Sciatic nerve (tissue), 2 donors: ENCODE results near the gene MPDZ. TPM values are rescaled to one million over a fixed set of nuclear protein-coding genes. Genes with fewer than 3 reads are reported as not detected.
"Not testable (repeated sequence)": the region's sequence is repeated elsewhere in the genome, so short reads cannot be mapped to it uniquely, and the experiment has no call there.

Source experiments
- ATAC-seq: fragments of 200-7000 bp; cut with Tn5 transposase; one replicate; pipeline ENCODE4 v1.9.1; 2020; ENCODE audit warnings: mild to moderate bottlenecking, moderate library complexity
- DNase-seq: peaks from one replicate; pipeline ENCODE4 v3.0.0-alpha.2; 2020; ENCODE audit warnings: low spot score
- intact Hi-C: fragments of 100-400 bp; cut with DNase I; formaldehyde crosslinking; loops from one replicate; pipeline ENCODE4 v1.14.2; 2022
- total RNA-seq: library from RNA; stranded (reverse); fragmentation: NEBNext Ultra II Directional; extraction: Animal tissue kit (Norgen Biotek cat#: 25700); gene quantifications from one replicate; pipeline ENCODE4 v1.2.1, GENCODE V29; 2021
- donor health status: DM: no; HTN: no; CAD: no.
- donor health status: DM: no; HTN: no; CAD: no.

Gene MPDZ
- total RNA-seq, 1 donor from 2014 or later, result 112 TPM

DNA sequence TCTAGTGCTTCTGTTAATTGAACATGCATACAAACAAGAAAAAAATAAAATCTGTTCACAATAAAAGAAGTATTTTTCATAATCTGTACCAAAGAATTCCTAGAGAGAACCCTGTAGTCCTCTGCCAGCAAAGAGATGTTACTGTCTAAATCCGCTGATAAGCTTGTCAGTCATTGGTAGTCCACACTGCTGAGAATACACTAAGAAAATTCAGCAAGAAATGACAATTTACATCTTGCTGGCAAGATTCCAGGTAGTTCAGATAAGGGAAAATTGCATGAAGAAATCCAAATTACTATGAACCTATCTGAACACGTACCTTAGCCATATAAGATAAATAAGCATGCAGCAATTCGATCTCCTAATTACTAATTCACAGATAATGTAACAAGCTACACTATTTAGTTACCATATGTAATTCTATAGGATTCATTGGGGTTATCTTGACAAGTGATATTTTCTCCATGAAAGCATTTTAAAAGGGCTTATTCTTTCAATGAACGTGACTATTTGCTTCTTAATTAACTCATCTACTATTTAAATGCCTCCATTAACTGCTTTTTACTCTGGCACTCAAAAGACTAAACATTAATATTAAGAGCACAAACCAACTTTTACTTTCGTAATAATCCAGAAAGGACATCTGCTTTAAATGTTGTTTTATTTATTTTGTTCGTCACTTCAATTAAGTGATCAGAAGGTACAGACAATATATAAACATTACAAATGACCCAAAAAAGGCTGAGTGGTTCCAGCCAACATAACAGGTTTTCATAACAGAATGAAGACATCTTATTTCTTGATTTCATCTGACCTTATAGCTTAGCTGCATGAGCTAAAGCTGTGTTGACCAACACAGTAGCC lies 9.7 kb downstream of the MPDZ start:
- ATAC-seq, result no peak
- DNase-seq, result no peak
- intact Hi-C loops, result no loop called here

DNA sequence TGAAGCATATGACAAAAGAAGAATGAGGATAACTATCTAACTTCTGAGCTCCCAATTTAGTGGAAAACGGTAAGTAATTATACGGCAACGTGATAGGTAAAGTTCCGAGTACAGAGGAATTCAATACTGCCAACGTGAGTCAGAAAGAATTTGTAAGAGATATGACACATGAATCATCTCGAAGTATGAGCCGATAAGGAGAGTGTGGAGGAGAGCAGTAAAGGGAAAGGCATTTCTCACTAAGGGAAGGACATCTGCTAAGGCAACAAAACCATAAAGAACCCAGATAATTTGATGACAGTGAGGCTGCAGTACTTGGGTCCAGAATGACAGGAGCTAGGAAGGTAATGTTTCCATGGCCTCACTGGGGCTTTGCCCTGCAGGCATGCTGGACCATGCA lies 11.0 kb downstream of the MPDZ start:
- ATAC-seq, result no peak
- intact Hi-C loops, result no loop called here
- DNase-seq, result no peak

DNA sequence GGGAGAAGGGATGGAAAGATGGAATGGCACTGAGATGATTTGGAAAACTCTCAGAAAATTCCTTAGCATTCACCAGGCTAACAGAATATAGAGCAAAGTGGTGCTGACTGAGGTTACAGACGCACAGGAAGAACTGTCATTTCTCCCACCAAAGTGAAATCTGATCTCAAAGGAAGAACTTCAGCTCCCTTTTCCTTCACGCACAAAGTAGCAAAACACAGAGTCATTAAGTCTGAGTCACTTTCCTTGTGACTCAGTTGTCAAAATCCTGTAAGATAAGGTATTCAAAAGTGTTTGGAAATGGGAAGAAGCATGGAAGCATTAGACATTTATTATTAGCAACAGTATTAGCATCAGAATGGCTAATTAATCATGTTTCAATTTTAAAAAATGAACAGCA lies 11.7 kb downstream of the MPDZ start:
- no peak for DNase-seq
- ATAC-seq, result no peak
- intact Hi-C loops, result no loop called here

DNA sequence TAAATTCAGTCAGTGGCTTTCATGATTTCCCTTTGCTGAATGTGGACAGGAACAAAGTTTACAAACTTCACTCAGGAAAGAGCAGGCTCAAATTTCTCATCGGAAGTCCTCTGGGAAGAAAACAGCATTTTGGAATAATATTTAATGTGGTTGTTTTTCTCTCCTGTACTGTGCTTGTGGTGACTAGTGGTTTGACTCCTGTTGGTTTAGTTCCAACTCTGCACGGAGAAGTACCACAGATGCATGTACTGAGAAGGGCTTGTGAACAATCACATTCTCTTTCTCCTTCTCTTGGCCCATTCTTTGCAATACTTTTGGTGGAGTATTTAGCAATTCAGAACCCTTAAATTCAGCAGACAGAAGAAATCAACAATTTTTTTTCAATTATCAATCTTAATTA lies 13.3 kb downstream of the MPDZ start:
- intact Hi-C loops, result no loop called here
- ATAC-seq, result peak; percentile 92
- DNase-seq, result no peak

DNA sequence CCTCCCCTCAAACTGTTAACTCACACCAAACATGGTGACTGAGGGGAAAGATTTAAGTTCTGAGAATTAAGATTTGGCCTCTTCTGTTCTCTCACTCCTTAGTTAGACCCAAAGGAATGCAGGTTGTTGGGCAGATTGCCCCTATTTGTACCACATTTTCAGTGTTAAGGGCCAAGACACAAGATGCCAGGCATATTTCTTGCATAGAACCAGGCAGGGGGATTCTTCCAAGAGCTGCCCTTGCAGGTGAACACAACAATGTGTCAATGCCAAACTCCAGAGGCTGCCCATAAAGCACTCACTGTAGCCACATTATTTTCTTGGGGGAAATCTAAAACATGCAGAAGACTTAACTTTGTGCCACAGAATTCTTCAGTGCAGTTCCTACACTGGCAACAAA lies 14.7 kb downstream of the MPDZ start:
- intact Hi-C loops, result no loop called here
- DNase-seq (no peak), ATAC-seq (no peak)

DNA sequence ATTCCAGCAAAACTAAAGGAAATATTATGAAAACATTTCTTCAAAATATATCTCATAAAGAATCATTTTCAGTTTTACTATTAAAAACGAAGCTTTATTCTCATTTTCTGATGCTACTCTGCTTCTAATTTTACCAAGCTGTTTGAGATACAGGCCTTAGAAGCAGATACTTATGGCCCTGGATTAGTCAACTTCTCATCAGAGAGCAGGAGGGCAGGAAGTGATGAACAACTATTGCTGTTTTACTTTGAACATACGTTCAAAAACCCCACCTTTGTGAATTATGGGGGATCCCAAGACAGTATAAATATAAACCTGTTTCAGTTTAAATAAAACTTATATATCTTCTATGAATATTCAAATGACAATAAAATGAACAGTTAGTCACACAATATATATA lies 16.0 kb downstream of the MPDZ start:
- intact Hi-C loops, result no loop called here
- DNase-seq (no peak), ATAC-seq (no peak)

DNA sequence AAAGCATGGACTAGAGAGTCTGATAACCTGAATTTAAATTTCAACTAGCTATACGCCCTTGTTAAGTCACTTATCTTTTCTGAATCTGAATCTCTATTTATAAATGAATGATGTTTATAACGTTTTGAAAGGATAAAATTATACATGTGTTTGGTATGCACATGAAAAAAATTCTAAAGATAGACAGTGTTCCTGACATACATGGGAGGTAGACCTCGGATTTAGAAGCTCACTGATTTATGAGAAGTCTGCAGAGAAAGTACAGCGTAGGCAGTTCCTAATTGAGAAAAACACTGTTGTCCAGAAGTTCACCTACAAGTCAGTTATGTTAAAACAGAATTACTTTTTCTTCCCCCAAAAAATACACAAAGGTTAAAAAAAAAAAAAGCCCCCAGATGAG lies 26.6 kb downstream of the MPDZ start:
- intact Hi-C loops, result no loop called here
- ATAC-seq (no peak), DNase-seq (no peak)

DNA sequence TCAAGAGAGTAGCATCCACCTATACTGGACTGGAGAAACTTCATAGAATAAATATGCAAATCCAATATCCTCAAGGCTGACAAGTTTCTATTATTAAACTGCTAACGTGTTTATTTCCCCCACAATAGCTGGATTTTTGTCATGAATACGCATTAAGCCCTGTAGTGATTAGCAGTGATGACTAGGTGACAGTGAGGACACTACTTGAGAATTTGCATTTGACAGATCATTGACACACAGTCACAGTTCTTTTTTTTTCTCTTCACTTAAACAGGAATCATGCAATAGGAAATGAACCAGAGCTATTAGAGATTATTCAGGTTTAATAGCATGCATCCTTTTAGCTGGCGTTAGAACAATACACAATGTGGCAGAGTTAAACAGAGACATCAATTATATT lies 35.3 kb downstream of the MPDZ start:
- intact Hi-C loops, result no loop called here
- no peak for DNase-seq
- ATAC-seq, result no peak

DNA sequence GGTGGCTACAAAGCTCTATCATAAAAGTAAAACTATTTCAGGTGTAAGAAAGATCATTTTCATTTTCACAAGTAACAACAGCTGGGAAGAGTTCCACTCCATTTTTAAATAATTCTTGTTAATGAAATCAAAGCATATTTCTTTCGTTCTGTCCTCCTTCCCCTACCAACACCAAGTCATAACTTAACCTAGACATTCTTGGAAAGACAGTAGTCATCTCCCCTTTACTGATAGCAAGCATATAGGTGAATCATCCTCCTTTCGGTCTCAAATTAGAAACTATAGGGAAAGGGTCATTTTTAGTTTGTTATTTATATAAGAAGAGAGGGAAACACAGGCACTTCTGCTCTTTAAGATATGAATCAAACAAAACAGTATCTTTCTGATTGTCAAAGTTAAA lies 38.2 kb downstream of the MPDZ start:
- DNase-seq (no peak), ATAC-seq (no peak)
- intact Hi-C loops, result no loop called here

DNA sequence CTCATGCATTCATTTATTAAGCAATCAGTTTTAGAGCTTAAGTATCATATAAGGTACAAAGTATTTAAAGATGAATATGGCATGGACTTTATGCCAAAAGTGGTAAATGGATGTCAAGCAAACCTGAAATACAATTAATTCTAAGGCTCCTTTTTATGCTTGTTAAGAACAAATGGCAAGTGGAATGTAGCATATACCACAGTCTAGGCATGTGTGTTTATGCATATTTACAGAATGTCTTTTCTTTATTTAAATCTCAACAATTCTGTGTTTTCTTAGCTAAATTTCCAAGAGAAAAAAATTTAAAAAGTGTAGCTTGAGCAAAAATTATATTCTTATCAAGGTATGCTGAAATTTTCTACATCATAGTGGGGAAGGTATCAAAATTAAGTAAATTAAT lies 39.8 kb downstream of the MPDZ start:
- ATAC-seq (no peak), DNase-seq (no peak)
- intact Hi-C loops, result no loop called here

DNA sequence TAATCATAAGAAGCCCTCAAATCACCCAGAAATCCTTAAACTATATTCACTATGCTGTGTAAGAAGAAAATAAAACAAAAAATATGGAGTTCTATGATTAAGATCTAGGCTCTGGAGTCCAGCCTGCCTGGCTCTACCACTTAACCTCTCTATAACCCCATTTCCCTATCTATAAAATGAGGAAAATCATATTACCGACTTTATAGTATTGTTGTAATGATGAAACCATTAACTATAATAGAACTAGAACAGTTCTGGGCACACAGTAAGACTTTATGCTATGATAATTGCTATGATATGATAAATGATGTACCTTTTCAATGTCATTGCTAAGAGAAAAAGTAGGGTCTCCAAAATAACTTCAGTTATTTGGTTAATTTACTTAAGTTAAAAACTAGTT lies 40.3 kb downstream of the MPDZ start:
- DNase-seq (no peak), ATAC-seq (no peak)
- intact Hi-C loops, result no loop called here

DNA sequence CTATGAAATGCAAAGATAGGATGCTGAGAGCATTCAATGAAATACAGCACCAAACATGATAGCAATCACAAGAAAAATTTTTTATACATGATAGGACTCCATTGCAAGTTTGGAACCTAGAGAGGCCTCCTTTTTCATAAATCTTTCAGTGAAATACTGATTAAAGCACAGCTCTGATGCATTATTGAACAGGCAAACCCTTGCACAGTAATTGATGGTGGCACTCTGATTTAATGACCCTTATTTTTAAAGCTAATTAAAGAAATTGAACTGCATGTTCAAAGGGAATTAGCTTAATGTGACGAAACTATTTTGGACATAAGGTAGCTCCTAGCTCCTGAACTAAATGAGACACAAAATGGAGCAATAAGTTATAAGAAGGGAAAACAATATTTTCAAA lies 44.6 kb downstream of the MPDZ start:
- ATAC-seq (no peak), DNase-seq (no peak)
- intact Hi-C loops, result no loop called here

DNA sequence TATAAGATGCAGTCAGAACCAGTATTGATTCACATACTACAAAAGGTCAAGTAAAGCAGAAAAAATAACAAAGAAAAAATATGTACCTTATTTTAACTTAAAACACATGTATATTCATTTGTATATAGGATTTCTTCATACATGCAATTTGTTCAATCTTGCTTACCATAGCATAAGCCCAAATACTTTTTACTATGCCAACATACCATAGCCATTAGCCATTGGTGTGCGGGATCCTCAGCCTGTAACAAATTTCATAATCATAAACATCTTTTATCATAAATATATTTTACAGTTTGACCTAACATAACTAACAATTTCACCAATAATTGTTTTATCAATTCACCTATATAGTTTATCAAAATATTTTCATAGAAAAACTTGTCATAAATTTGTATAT lies 51.1 kb downstream of the MPDZ start:
- intact Hi-C loops, result no loop called here
- ATAC-seq, result no peak

DNA sequence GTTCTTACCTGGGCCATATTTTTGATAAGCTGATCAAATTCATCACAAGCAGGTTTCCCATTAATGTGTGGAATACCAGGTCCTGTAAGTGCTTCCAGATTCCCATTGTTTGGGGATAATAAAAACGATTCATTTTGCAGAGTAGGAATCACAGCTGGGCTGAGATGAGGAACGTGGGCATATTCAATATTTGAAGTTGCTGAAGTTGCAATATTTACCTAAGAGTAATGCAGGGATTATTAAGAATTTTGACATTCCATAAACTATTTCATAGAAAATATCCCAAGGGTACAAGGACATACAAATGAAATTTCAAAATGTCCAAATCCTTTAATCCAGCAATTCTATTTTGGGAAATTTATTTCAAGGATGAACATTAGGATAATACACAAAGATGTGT lies 55.1 kb downstream of the MPDZ start:
- ATAC-seq (no peak), DNase-seq (no peak)
- intact Hi-C loops, result no loop called here

More for the DNA sequence above, 51.1 kb downstream of the MPDZ start:
- DNase-seq, result no peak

DNA sequence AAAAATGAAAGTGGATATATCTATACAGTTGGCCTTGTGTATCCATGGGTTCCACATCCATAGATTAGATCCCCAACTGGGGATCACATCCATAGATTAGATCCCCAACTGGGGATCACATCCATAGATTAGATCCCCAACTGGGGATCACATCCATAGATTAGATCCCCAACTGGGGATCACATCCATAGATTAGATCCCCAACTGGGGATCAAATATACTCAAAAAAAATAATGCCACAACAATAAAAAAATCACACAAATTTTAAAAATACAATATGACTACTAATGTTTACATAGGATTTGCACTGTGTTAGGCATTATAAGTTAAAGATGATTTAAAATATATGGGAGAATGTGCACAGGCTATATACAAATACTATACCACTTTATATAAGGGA lies 56.8 kb downstream of the MPDZ start:
- DNase-seq, ATAC-seq, intact Hi-C loops: not testable (repeated sequence)

DNA sequence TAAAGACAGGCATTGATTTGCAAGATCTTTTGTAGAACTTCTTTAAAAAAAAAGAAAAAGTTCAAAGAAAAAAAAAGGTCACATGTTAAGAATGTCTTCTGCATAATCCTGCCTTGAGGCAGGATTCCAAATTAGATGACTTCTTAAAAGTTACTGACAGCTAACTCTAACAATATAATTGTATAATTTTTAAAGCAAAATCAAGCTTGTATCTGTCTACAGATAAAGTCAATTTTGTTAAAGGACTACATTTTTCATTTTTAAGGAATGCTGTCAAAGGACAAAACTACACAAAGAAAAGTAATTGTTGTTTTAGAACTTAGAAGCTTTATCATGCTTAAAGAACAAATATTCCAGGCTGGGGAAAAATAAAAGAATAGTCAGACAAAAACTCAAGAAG lies 57.8 kb downstream of the MPDZ start:
- no peak for ATAC-seq
- no peak for DNase-seq
- intact Hi-C loops, result no loop called here

DNA sequence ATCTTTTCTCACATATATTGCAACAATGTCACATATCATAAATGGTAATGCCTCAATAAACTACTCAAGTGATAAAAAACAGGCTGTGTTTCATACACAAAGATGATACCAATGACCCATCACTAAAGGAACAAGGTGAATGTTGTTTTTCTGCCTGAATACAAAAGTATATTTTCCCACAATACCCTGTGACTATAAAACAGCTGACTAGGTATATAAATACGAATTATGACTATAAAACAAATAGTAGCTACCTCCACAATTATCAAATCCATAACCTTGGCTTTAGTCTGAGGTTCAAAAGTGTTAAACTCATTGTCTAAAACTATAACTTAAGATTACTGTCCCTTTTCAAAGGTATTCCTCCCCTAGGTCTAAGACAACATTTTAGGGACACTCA lies 58.7 kb downstream of the MPDZ start:
- ATAC-seq, result no peak
- no peak for DNase-seq
- intact Hi-C loops, result no loop called here

DNA sequence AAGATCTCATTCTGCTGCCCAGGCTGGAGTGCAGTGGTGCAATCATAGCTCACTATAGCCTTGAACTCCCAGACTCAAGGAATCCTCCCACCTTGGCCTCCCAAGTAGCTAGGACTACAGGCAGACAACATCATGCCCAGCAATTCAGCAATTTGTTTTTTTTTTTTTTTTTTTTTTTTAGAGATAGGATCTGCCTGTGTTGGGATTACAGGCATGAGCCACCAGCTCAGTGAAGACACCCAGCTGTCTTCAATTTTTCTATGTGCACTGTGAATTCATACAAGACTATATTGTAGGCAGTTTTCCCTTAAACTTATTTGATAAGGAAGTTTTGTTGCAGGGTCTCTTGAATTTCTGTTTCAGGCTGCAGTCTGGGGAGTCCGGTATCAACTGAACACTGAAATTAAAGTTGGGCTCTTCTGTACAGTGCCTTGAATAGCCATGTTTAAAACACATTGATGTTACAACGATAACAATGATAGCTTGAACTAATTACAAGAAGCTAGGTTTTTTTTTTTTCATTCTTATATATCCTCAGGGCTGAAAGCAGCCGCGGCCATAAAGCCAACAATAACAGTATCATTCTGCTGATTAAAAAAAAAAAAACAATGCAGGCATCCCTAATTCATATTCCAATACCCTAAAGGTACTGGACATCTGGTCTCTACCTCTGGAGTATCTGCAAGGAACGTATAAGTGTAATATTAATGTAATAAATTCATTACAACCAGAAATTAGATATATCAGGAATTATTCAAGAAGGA lies 63.5 kb downstream of the MPDZ start:
- intact Hi-C loops, result no loop called here
- ATAC-seq (no peak), DNase-seq (no peak)

DNA sequence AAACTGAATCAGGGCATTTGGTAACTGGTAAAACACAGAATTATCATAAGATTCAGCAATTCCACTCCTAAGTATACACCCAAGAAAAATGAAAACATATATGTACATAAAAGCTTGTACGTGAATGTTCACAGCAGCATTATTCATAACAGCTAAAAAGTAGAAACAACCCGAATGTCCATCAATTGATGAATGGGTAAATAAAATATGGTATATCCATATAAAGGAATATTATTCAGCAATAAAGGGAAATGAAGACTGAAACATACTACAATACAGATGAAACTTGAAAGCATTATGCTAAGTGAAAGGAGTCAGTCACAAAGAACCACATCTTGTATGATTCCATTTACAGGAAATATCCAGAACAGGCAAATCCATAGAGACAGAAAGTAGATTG lies 65.5 kb downstream of the MPDZ start:
- ATAC-seq, result no peak
- DNase-seq, result no peak
- intact Hi-C loops, result no loop called here

DNA sequence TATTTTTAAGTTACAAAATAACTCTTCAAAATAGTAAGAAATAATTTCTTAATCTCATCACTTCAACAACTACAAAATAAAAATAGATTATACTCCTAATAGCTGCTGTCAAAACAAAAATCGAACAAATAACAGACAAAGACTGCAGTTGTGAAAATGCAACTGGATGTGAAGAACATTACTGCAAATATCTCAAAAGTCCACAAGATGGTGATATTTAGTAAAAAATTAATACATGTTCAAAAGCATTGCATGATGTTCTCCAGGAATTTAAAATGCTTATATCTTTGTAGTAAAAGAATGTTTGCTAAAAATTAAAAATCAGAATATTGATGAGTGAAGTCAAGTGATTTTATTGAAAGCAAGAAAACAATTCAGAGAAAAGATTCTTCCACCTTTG lies 66.2 kb downstream of the MPDZ start:
- ATAC-seq (no peak), DNase-seq (no peak)
- intact Hi-C loops, result no loop called here

DNA sequence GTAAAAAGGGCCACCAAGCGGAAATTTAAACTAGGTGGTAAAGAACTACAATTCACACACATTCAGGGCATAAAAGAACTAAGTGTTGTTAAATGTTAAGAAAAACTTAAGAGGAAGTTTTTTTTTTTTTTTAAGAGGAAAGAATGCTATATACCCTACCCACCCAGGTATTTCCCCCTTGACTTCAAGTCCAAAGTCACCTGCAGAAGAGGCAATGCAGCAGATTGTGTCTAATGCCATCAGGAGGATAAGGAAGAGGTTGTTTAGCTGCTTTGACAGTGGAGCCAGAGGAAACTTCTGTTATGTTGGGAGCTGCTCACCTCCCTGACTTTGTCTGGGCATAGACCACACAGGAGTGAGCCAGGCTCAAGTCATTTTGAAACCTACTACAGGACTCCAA lies 69.2 kb downstream of the MPDZ start:
- ATAC-seq (no peak), DNase-seq (no peak)
- intact Hi-C loops, result no loop called here
